GM12874 (cell line): ENCODE measurements around the gene CLEC16A.

Source experiments
- CTCF ChIP-seq: IDR thresholded peaks from 2 replicates; pipeline ENCODE4 v1.5.1; 2011; ENCODE audit warnings: low read depth, mild to moderate bottlenecking, control low read depth, low read length, moderate library complexity; ENCODE audit not compliant: insufficient read depth

Gene CLEC16A

GRCh38 chr16:11117576-11118211 lies 173.3 kb downstream of the CLEC16A start:
- no peak for TF ChIP-seq CTCF

GRCh38 chr16:11118479-11118878 lies 174.1 kb downstream of the CLEC16A start:
- no peak for TF ChIP-seq CTCF

GRCh38 chr16:11121083-11121608 lies 176.8 kb downstream of the CLEC16A start:
- TF ChIP-seq CTCF: no peak

- no peak for TF ChIP-seq CTCF
These were observed 177.7 kb downstream of the CLEC16A start for GRCh38 chr16:11121914-11122692.

DNA sequence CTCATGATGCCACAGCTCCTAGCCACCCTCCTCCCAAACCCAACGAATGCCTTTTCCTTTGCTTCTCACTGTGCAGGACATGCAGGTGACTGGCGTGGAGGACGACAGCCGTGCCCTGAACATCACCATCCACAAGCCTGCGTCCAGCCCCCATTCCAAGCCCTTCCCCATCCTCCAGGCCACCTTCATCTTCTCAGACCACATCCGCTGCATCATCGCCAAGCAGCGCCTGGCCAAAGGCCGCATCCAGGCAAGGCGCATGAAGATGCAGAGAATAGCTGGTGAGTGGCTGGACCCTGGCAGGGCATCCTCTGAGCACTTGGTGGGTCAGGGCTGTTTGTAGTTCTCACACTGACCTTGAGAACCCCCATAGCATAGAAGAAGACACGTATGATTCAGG lies 179.3 kb downstream of the CLEC16A start:
- TF ChIP-seq CTCF: no peak

- no peak for TF ChIP-seq CTCF
These were observed 181.6 kb downstream of the CLEC16A start for GRCh38 chr16:11125936-11126335.

DNA sequence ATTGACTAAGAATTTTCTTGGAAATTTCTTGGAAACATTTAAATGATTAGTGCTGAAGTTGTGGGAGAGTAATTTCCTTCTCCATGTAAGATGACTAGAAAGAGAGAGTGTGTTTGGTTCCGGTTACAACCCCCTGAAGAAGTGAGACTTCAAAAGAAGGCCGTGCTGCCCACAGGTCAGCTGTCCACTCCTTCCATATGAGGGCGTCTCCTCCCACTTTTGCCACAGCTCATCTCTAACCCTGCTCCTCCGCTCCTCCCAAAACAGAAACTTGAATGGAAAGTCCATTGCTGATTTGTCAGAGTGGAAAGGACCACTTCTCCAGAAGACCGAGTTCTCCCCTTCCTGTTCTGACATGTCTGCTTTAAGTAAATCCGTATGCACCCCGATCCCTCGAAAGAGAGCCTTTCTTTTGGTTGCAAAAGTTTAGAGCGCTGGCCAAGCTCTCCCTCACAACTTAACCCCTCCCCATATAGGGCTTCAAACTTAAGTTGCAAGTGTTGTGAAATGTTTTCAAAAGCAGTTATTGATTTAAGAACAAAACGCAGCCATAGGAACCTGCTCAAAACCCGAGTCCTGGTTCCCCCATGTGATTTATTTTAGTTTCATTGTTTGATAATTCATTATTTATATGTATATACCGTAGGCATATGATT lies 182.2 kb downstream of the CLEC16A start:
- TF ChIP-seq CTCF: no peak
